Measurements from ENCODE around the gene IGF1. TPM values are rescaled to one million over a fixed set of nuclear protein-coding genes. Genes with fewer than 3 reads are reported as not detected.

Gene IGF1
- total and polyA plus RNA-seq, 9 of the 15 experiments (the other 6 are each of a cell fraction or from before 2014, with no cell fraction given) = 3.7 to 13.9 (median 4.5) TPM

DNA sequence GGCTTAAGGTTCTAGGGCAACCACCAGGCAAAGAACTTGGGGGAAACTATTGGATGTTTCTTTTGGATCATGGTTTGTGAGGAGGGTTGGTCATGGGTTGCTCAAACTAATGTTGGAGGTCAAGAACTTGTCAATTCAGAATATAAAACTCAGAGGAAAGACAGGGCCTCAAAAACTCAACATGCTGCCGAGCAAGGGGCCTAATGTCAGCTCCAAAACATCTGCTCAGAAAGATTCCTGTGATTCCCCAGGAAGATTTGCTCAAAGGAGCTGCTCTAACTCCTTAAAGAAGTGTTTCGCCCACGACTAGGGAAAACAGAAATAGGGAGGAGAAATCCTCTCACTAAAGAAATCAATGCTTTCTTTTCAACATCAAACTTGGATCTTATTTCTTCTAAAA, 3.7 kb upstream of the IGF1 start:
- no peak for DNase-seq (ENCODE audit: extremely low read depth in 1 of 4, low spot score in 3 of 4)
- Histone ChIP-seq H3K9me3 (replicated peaks; ENCODE audit: control insufficient read depth, insufficient read depth, low read depth, low read length) (no peaks in the 10 kb centered on the region), H3K27me3 (ENCODE audit: control insufficient read depth in 2 of 2, insufficient read depth in 2 of 2, low read length in 2 of 2) (no peaks in the 10 kb centered on the region), H3K4me1 (replicated peaks in 1 of 2; ENCODE audit: control insufficient read depth in 2 of 2, insufficient read depth in 2 of 2, low read length in 2 of 2) (peaks cover 0 to 8% of the 10 kb centered on the region in 2 experiments; a peak in 3 of 5 replicates), H3K4me2 (ENCODE audit: insufficient read depth, low read length) (0 out of 2 replicates have a peak overlapping the region, but pooled peaks have one; percentile 11), H4K20me1 (replicated peaks; ENCODE audit: control insufficient read depth, insufficient read depth, low read length) (no peaks in the 10 kb centered on the region), H3K79me2 (ENCODE audit: control insufficient read depth, insufficient read depth, low read length) (no peaks in the 10 kb centered on the region), H3K36me3 (ENCODE audit: control insufficient read depth, insufficient read depth, low read length) (no peaks in the 10 kb centered on the region), H3K9me1 (ENCODE audit: control insufficient read depth, insufficient read depth, low read length) (no peaks in the 10 kb centered on the region), H3K4me3 (no peak overlapping the region), H3K9ac (ENCODE audit: insufficient read depth in 1 of 2, low read depth in 2 of 2, low read length in 2 of 2) (no peak overlapping the region), H3K27ac (ENCODE audit: extremely low read depth, low read depth, low read length) (no peak overlapping the region), H2AFZ (ENCODE audit: low read depth, low read length) (peak overlapping the region; percentile 58; the same call in 1 of the 2 replicates)
- no peak for ATAC-seq
- 23% methylated on average over 3 of the region's 3 CpGs for WGBS (ENCODE audit: insufficient coverage, low coverage, missing lambda C conversion rate)
- in situ Hi-C loops (cut with MboI) = loop anchor here (25.0 kb wide), 1 partner anchor 547 kb away; no protein-coding TSS in a partner anchor
- intact Hi-C loops (cut with micrococcal nuclease) = loop anchor here (1.0 to 5.0 kb wide), 4 partner anchors 183 to 543 kb away; partner anchors contain the start of genes NUP37 and PARPBP
- no peak for FAIRE-seq
- CTCF ChIA-PET (ENCODE audit: low intra/inter-chr PET ratio) = interaction anchor here (0.6 to 2.3 kb wide), 3 partner anchors 182 to 316 kb away, joined by 3 to 12 read pairs (median 4); no protein-coding TSS in a partner anchor
- no peak for TF ChIP-seq KDM5B (IDR thresholded peaks at IDR 0.05; ENCODE audit: insufficient replicate concordance, low read depth, low read length)
- TF ChIP-seq, protein P1, sequence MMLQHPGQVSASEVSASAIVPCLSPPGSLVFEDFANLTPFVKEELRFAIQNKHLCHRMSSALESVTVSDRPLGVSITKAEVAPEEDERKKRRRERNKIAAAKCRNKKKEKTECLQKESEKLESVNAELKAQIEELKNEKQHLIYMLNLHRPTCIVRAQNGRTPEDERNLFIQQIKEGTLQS (IDR thresholded peaks at IDR 0.05) = no peak
- TF ChIP-seq, protein P1 (CRISPR knock-in tag; conservative IDR thresholded peaks at IDR 0.05) = no peak
- BruUV-seq (replicated peaks) = no TSS peak
- POLR2A ChIA-PET = no interaction called here

DNA sequence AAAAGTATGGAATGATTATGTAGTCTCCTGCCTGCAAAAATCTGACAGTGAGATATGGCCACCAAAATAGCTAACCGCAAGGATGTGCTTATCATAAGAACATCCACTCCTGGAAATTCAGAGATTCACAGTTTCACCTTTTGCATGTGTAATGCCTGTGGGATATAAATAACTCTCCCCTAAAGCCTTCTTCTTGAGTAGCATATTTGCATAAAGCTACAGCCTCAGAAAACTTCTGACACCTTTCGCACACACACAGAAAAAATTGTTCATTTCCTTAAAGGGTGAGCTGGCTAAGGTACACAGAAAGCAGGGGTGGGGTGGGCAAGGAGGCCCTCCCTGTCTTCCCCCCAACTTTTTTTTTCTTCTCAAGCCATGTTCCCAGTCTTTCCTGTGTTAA, 3.1 kb upstream of the IGF1 start:
- H3K4me1 ChIP-seq (replicated peaks in 1 of 2; ENCODE audit: control insufficient read depth in 2 of 2, insufficient read depth in 2 of 2, low read length in 2 of 2) = peaks cover 0 to 13% of the 10 kb centered on the region in 2 experiments; a peak in 3 of 5 replicates
- H2AFZ ChIP-seq (ENCODE audit: low read depth, low read length) = no peak overlapping the region
- no peaks in the 10 kb centered on the region for H3K27me3 ChIP-seq (ENCODE audit: control insufficient read depth in 2 of 2, insufficient read depth in 2 of 2, low read length in 2 of 2)
- POLR2A ChIA-PET = no interaction called here
- H3K36me3 ChIP-seq (ENCODE audit: control insufficient read depth, insufficient read depth, low read length) = no peaks in the 10 kb centered on the region
- no peaks in the 10 kb centered on the region for H4K20me1 ChIP-seq (replicated peaks; ENCODE audit: control insufficient read depth, insufficient read depth, low read length)
- ATAC-seq (no peak), DNase-seq (ENCODE audit: extremely low read depth in 1 of 4, low spot score in 3 of 4) (peak in 1 of 4 experiments; percentile 55), FAIRE-seq (no peak)
- no peaks in the 10 kb centered on the region for H3K9me1 ChIP-seq (ENCODE audit: control insufficient read depth, insufficient read depth, low read length)
- H3K4me3 ChIP-seq = no peak overlapping the region
- H3K79me2 ChIP-seq (ENCODE audit: control insufficient read depth, insufficient read depth, low read length) = no peaks in the 10 kb centered on the region
- CTCF ChIA-PET (ENCODE audit: low intra/inter-chr PET ratio) = interaction anchor here (2.3 kb wide), 1 partner anchor 313 kb away, joined by 12 read pairs; no protein-coding TSS in a partner anchor
- intact Hi-C loops (cut with micrococcal nuclease) = loop anchor here (5.0 kb wide), 1 partner anchor 361 kb away; the partner anchor contains the start of genes NUP37 and PARPBP
- no peak overlapping the region for H3K4me2 ChIP-seq (ENCODE audit: insufficient read depth, low read length)
- H3K9ac ChIP-seq (ENCODE audit: insufficient read depth in 1 of 2, low read depth in 2 of 2, low read length in 2 of 2) = no peak overlapping the region
- no TSS peak for BruUV-seq (replicated peaks)
- H3K27ac ChIP-seq (ENCODE audit: extremely low read depth, low read depth, low read length) = no peak overlapping the region
- H3K9me3 ChIP-seq (replicated peaks; ENCODE audit: control insufficient read depth, insufficient read depth, low read depth, low read length) = no peaks in the 10 kb centered on the region
- in situ Hi-C loops (cut with MboI) = loop anchor here (25.0 kb wide), 1 partner anchor 546 kb away; no protein-coding TSS in a partner anchor
- WGBS (ENCODE audit: insufficient coverage, low coverage, missing lambda C conversion rate) = 38% methylated on average over 2 of the region's 2 CpGs
- TF ChIP-seq, protein P2, sequence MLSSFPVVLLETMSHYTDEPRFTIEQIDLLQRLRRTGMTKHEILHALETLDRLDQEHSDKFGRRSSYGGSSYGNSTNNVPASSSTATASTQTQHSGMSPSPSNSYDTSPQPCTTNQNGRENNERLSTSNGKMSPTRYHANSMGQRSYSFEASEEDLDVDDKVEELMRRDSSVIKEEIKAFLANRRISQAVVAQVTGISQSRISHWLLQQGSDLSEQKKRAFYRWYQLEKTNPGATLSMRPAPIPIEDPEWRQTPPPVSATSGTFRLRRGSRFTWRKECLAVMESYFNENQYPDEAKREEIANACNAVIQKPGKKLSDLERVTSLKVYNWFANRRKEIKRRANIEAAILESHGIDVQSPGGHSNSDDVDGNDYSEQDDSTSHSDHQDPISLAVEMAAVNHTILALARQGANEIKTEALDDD (IDR thresholded peaks at IDR 0.05) = no peak
- TF ChIP-seq MEF2A (IDR thresholded peaks at IDR 0.05; ENCODE audit: control insufficient read depth, low read depth, low read length) = peak; percentile 82; the same call in 1 of the 2 replicates
- TF ChIP-seq SREBF1 (IDR thresholded peaks at IDR 0.05; ENCODE audit: borderline replicate concordance, low read depth, low read length) = no peak
- peak in 1 of 2 experiments; percentile 56; a peak in 1 of 4 replicates for TF ChIP-seq HDAC1 (IDR thresholded peaks at IDR 0.05)
- TF ChIP-seq TAL1 (IDR thresholded peaks at IDR 0.05) = peak; percentile 51; the same call in 1 of the 2 replicates
- TF ChIP-seq FOSL1 (tag; conservative IDR thresholded peaks at IDR 0.05) = 0 out of 2 replicates have a peak, but pooled peaks have one; percentile 25
- TF ChIP-seq POLR2H (tag; IDR thresholded peaks at IDR 0.05; ENCODE audit: low read depth) = no peak
- peak; percentile 74 for TF ChIP-seq TEAD4 (IDR thresholded peaks at IDR 0.05; ENCODE audit: low read length)
- no peak for TF ChIP-seq TEAD4 (CRISPR knock-in tag; IDR thresholded peaks at IDR 0.05; ENCODE audit: borderline replicate concordance)
- TF ChIP-seq MEF2D (tag; conservative IDR thresholded peaks at IDR 0.05; ENCODE audit: low read depth) = peak; percentile 86
- no peak for TF ChIP-seq POLR2G (IDR thresholded peaks at IDR 0.05; ENCODE audit: low read depth, low read length)

Data from K562 (cell line).